COLO668 (cell line): ENCODE data around the gene MRC2.
"Not testable (repeated sequence)": the region's sequence is repeated elsewhere in the genome, so short reads cannot be mapped to it uniquely, and the experiment has no call there.

Experiments
- DNase-seq: peaks from one replicate; lab custom pipeline; 2025; ENCODE audit not compliant: unreplicated experiment; lab: John Stamatoyannopoulos, UW

The MRC2 gene

GRCh38 chr17:62613095-62613494, 14.4 kb upstream of the MRC2 start:
- not testable (repeated sequence) for DNase-seq

DNA sequence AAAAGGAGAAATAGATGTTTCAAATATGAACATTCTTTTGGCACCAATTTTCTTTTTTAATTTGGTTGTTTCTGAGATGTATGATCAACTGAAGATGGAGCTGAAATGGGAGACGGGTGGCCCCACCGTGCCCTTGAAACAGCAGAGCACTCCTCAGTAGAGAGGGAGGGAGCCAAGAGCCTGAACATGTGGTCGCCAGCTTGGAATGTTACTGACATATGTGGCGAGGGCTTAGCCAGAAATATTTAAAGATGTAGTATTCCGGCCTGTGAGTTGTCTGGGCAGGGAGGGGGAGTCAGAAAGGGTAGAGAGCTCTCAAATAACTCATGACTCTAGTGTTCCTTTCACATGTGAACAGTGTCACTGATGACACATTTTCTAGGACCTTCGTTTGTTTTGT, 13.3 kb upstream of the MRC2 start:
- DNase-seq = no peak

- no peak for DNase-seq
Measured at GRCh38 chr17:62615503-62615902, 12.0 kb upstream of the MRC2 start.

GRCh38 chr17:62616993-62617893, 10.2 kb upstream of the MRC2 start:
- no peak for DNase-seq

DNA sequence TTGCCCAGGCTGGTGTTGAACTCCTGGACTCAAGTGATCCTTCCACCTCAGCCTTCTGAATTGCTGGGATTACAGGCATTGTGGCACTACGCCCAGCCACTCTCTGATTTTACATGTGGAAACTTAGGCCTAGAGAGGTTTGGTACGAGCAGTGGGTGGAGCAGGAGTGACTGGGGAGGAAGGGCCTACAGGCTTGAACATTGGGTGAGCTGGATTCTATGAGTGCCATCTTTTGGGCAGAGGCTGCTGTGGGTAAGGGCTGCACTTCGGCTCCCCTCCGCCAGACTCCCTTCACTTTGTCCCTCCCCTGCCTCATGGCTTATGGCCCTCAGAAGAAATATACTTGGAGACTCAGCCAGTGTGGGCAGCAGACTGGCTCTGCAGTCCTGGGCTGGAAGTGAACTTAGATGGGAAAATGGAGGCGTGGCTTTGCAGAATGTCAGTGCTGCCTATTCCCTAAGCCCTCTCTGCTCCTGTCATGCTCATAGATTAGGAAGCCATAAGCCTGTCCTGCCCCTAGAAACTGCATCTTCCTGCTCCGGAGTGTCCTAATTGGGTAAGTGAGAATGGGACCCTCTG, 9.5 kb upstream of the MRC2 start:
- no peak for DNase-seq

GRCh38 chr17:62618647-62619416, 8.6 kb upstream of the MRC2 start:
- DNase-seq = no peak

DNA sequence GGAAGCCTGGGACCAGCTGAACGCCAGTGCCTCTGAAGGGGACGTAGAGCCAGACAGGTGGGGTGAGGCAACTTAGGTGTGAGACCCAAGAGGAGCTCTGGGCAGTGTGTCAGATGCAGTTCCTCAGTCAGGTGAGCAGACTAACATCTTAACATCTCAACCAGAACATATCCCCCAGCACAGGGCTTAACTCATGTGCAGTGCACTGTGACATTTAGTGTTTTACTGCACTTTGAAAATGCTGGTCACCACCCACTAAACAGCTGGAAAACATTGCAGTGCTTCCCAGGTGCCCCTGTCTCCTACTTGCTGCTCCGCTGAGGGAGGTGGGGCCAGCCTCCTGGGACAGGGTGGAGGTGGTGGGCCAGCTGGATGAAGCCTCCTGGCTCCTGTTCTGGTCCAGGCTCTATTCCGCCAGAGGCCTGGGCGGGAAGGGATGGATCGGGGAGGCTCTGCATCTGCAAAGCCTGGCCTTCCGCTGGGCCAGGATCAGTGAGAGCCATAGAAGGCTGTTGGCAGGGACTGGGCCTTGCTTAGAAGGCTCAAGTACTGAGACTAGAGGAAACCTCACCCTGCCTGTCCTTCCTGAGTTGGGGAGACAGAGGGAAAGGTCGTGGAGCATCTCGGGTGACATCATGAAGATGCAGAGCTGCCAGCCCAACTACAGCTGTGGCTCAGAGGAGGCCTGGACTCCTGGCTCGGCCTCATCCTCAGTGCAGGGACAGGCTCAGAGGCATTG, 7.9 kb upstream of the MRC2 start:
- no peak for DNase-seq

GRCh38 chr17:62621223-62621622, 6.2 kb upstream of the MRC2 start:
- DNase-seq = no peak

- no peak for DNase-seq
Measured at GRCh38 chr17:62625184-62625869, 2.1 kb upstream of the MRC2 start.

- DNase-seq = no peak
Measured at GRCh38 chr17:62625870-62626200, 1.6 kb upstream of the MRC2 start.

DNA sequence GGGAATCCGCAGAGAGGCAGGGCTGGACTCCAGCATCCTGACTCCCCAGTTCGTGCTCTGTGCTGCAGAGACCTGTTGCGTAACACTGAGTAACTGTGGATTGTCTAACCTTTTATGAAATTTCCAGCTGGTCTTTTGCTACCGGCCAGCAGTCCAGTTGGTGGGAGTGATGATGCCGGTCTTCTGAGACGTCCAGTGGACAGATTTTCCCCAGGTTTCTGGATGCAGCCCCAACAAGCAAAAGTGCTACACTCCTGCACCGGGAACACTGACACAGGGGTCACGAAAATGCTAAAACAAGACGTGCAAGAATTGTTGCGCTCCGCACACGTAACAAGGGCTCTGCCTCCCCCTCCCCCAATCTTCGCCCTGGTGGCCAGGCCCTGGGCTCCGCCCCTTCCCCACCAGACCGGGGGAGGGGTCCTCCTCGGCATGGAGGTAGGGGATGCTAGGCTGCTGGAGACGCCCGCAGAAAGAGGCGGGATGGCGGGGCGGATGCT, 701 bp upstream of the MRC2 start:
- DNase-seq = no peak

GRCh38 chr17:62627904-62628633, 599 bp downstream of the MRC2 start:
- DNase-seq = no peak

DNA sequence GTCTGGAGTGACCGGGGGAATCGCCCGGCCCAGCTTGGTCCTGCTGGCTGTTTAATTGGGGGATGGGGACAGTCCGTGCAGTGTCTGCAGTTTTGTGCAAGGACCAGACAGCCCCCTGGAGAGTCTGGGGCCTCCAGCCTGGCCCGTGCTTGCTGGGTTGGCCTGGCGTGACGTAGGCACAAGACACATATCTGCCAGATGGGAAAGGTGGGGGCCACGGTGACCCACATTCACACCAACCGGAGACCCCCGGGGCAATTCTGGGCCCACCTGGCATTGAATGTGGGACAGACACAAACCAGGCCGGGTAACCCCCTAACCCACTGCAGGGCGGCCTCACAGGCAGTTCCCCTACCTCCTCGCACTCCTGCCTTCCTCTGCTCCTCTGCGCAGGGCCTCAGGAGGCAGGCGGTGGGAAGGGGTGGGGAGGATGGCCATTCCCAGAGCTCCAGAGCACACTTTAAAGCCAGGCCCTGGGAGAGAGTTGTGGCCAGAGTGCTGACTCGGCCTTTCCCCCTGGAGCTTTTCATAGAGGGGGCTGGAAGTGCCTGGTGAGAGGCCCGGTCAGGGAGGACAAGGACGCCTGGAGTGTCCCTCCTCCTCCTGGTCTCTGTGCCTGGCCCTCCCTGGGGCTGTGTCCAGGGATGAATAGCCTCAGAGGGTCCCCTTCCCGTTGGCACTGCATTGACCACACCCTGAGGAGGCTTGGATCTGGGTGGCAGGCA, 1.5 kb downstream of the MRC2 start:
- DNase-seq = no peak

GRCh38 chr17:62629556-62630364, 2.3 kb downstream of the MRC2 start:
- DNase-seq = no peak

DNA sequence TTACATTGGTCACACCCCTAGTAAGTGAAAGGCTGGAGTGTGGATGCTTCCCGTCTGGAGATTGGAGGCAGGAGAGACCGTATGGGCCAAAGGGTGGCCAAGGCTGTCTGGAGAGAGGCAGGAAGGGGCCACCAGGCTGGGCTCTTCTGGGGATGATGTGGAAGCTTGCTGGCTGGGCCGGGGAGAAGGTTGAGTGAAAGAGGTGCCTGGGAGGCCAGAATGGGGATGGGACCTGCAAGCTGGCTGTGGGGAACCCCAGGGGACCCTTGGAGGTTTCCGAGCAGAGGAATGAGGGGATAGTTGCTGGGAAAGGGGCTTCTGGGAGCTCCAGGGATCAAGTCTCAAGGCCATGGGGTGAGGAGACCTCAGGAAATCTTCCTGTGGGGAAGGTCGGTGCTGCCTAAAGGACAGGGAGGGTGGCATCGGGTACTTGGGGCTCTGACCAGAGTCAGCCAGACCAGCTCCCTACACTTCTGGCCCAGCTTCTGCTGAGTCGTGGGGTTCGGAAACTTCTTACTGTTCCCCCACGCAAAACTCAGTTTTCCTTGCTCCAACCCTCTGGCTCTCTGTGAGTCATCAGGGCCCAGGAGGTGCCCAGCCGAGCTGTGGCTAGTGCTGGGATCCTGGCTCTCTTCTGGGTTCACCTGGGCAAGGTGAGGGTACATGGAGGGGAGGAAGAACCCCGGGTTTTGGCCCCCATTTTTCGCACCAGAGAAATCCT, 3.1 kb downstream of the MRC2 start:
- no peak for DNase-seq

GRCh38 chr17:62631086-62631935, 3.8 kb downstream of the MRC2 start:
- no peak for DNase-seq
